ENCODE data around the gene INKA1.
A peak's percentile ranks its signal among the peaks of the same experiment; 100 is the strongest.
"Not testable (repeated sequence)": the region's sequence is repeated elsewhere in the genome, so short reads cannot be mapped to it uniquely, and the experiment has no call there.

The INKA1 gene

GRCh38 chr3:49813497-49814174 is 10.6 kb downstream of the INKA1 start, which contains the start of gene UBA7:
TSS of gene UBA7 (minus strand) at chr3:49813953. CDS start at chr3:49813787, 166 bp downstream.
- DNase-seq = no peak

- DNase-seq = not testable (repeated sequence)
Observed at GRCh38 chr3:49823131-49823530, 20.1 kb downstream of the INKA1 start.

GRCh38 chr3:49826016-49826415 is 23.0 kb downstream of the INKA1 start:
- DNase-seq = no peak

- DNase-seq = no peak
Observed at GRCh38 chr3:49831341-49831740, 28.3 kb downstream of the INKA1 start.

GRCh38 chr3:49839193-49839809 is 36.2 kb downstream of the INKA1 start:
- peak; percentile 41 to 69 for DNase-seq

GRCh38 chr3:49840388-49840787 is 37.3 kb downstream of the INKA1 start:
- no peak for DNase-seq

GRCh38 chr3:49841126-49841696 is 38.1 kb downstream of the INKA1 start:
- peak in 1 of 2 experiments; percentile 8 for DNase-seq

- no peak for DNase-seq
Observed at GRCh38 chr3:49841806-49842205, 38.7 kb downstream of the INKA1 start.

GRCh38 chr3:49842843-49843517 is 39.9 kb downstream of the INKA1 start:
- DNase-seq = no peak

GRCh38 chr3:49844464-49845183 is 41.6 kb downstream of the INKA1 start:
- no peak for DNase-seq

GRCh38 chr3:49845694-49846093 is 42.6 kb downstream of the INKA1 start:
- DNase-seq = no peak

Data from SHP77 (cell line).